Heart left ventricle (tissue), 13 donors: Measurements from ENCODE around the gene PPIP5K2.

Experiments used
- CTCF ChIP-seq, 12 donors: fragments of 200-600 bp; sonication (generic) in 4 of 12; IDR thresholded peaks; one replicate each; pipeline versions ENCODE4 v1.5.0 to v1.8.0; 2018 to 2022; ENCODE audit warnings: antibody characterized with exemption in 12 of 12, mild to moderate bottlenecking in 5 of 12
- POLR2A ChIP-seq, 2 donors: fragments of 450-650 bp; IDR thresholded peaks; one replicate each; pipeline ENCODE4 v1.6.1; 2017; ENCODE audit warnings: antibody characterized with exemption in 2 of 2, mild to moderate bottlenecking in 2 of 2, moderate library complexity in 2 of 2
- donor health status: ischemic (EF 13 %, LVEDD 7.1; RV severe dilation, severe dysfunction).
- donor health status: DM: no; HTN: yes; CAD: no.
- donor health status: DM: no; HTN: no; CAD: no.
- donor health status: ischemic (EF 25% LVEDD 6.9; RV normal size, moderate dysfunction).
- donor health status: ischemic (EF 25% LVEDD 5.7; RV mildly dilated, moderate dysfunction).
- donor health status: ischemic (EF 35%, LVEDD 5.7; RV mildly dilated, moderate dysfunction).
- donor health status: nonischemic (EF 11% LVEDD 7.7; RV severe dilation, severe dysfunction).
- donor health status: DM: yes; HTN: yes; CAD: no.
- donor health status: PGD.
- donor health status: ischemic (EF 29% LVEDD 5.4; RV normal size, mild dysfunction).
- donor health status: nonischemic (EF 23%, LVEDD 6.1; RV moderate dilation, normal function).

GRCh38 chr5:103177543-103177942 is 57.4 kb downstream of the PPIP5K2 start:
- TF ChIP-seq CTCF (IDR thresholded peaks at IDR 0.05) (no peak), POLR2A (IDR thresholded peaks at IDR 0.05) (no peak)
